ENCODE data around the gene RELL2. TPM values are rescaled to one million over a fixed set of nuclear protein-coding genes. Genes with fewer than 3 reads are reported as not detected.
A peak's percentile ranks its signal among the peaks of the same experiment; 100 is the strongest.

Gene RELL2
- total RNA-seq, 1 donor from 2014 or later, result 16.8 TPM

DNA sequence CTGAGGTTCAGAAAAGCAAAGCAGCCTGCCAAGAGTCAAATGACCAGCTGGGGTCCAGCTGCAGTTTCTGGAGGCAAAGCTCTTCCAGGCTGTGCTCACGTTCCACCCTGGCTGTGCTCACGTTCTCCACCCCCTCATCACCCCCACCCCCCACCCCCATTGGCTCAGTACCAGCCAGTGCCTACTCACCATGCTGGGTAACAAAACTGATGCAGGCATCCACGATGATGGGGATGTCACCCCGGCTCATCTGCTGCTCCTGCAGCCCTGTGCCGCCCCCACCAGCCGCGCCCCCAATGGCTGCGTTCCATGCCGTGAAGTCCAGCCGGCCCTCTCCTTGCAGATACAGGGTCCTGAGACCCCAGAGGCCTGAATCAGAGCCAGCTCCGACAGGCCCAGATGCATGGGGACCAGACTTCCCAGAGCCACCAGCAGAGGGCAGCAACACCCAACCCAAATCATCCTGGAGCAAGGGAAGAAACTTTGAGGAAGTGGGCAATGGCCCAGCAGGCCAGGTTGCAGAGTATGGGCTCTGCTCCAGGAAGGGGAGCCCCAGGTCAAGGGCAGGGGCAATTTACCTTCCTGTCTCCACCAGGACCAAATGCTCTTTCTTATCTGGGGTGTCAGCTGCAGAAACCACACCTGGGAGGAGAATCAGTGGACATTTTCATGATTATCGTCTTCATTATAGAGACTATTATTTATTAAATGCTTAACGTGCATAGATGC lies 28.1 kb downstream of the RELL2 start:
- no peaks in the 10 kb centered on the region for H3K9me3 Mint-ChIP-seq
- POLR2A ChIA-PET, result interaction anchor here (0.5 to 1.0 kb wide), 3 partner anchors 14 to 746 kb away, joined by 3 to 5 read pairs (median 3); partner anchors contain the start of gene FCHSD1
- H3K4me1 Mint-ChIP-seq, result peaks cover 4% of the 10 kb centered on the region

DNA sequence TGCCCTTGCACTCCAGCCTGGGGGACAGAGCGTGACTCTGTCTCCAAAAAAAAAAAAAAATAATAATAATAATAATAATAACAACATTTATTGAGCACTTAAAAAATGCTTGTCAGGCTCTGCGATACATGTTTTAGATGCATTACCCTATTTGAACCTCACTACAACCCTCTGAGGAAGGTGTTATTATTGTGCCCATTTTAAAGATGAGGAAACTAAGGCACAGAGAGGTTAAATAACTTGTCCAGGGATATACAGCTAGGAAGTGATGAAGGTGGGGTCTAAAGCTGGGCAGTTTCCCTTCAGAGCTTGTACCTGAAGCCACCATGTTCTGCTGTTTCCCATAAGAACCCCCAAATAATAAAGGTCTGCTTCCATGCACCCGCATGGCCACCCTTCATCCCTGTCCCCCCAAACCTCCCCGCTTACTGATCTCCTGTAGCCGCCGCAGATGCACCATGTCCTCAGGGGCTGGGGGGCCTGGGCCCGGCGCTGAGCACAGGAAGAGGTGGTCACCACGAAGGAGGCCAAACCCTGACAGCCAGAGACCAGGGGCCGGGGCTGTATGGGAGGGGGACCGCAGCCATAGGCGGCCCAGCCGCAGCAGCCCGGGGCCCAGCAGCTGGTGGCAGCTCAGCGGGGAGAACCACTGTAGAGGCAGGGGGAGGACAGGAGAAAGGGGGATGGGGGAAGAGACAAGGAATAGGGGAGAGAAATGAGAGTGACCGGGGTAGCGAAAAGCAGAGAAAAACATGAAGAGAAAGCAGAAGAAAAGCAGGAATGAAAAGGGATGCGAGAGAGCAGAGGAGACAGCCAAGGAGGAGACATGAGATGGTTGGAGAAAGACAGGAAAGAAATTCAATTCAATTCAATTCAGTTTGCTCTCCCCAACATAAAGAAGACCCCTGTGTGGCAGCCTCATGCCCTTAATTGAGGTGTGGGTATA lies 29.5 kb downstream of the RELL2 start:
- ChIA-PET POLR2A (interaction anchor here (0.7 kb wide), 1 partner anchor 431 kb away, joined by 7 read pairs; no protein-coding TSS in a partner anchor), CTCF (interaction anchor here (1.0 to 2.6 kb wide), 4 partner anchors 15 to 294 kb away, joined by 4 to 29 read pairs (median 14); partner anchors contain the start of genes FCHSD1 and PCDH1)
- TF ChIP-seq, protein P1, sequence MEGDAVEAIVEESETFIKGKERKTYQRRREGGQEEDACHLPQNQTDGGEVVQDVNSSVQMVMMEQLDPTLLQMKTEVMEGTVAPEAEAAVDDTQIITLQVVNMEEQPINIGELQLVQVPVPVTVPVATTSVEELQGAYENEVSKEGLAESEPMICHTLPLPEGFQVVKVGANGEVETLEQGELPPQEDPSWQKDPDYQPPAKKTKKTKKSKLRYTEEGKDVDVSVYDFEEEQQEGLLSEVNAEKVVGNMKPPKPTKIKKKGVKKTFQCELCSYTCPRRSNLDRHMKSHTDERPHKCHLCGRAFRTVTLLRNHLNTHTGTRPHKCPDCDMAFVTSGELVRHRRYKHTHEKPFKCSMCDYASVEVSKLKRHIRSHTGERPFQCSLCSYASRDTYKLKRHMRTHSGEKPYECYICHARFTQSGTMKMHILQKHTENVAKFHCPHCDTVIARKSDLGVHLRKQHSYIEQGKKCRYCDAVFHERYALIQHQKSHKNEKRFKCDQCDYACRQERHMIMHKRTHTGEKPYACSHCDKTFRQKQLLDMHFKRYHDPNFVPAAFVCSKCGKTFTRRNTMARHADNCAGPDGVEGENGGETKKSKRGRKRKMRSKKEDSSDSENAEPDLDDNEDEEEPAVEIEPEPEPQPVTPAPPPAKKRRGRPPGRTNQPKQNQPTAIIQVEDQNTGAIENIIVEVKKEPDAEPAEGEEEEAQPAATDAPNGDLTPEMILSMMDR (IDR thresholded peaks at IDR 0.05), result no peak
- Mint-ChIP-seq H3K27ac (no peak overlapping the region), H3K27me3 (peaks cover 4% of the 10 kb centered on the region), H3K9me3 (no peaks in the 10 kb centered on the region), H3K36me3 (ENCODE audit: low read depth) (no peaks in the 10 kb centered on the region), H3K4me3 (no peak overlapping the region), H3K4me1 (peaks cover 4% of the 10 kb centered on the region)
- ATAC-seq (ENCODE audit: low read depth) (no peak), DNase-seq (no peak)
- intact Hi-C loops (cut with micrococcal nuclease), result loop anchor here (1.0 kb wide), 7 partner anchors 74 to 1033 kb away; no protein-coding TSS in a partner anchor

More for the DNA sequence above, 28.1 kb downstream of the RELL2 start:
- peak; percentile 75 for DNase-seq
- Mint-ChIP-seq H3K4me3 (no peak overlapping the region), H3K27ac (no peak overlapping the region), H3K36me3 (ENCODE audit: low read depth) (no peaks in the 10 kb centered on the region), H3K27me3 (peaks cover 4% of the 10 kb centered on the region)
- CTCF ChIA-PET, result interaction anchor here (0.7 to 2.6 kb wide), 16 partner anchors 14 to 297 kb away, joined by 3 to 29 read pairs (median 3); partner anchors contain the start of genes FCHSD1 and PCDH1
- ATAC-seq (ENCODE audit: low read depth), result peak; percentile 96
- TF ChIP-seq, protein P1 (IDR thresholded peaks at IDR 0.05), result peak; percentile 93
- intact Hi-C loops (cut with micrococcal nuclease), result loop anchor here (1.0 kb wide), 7 partner anchors 73 to 1034 kb away; no protein-coding TSS in a partner anchor

DNA sequence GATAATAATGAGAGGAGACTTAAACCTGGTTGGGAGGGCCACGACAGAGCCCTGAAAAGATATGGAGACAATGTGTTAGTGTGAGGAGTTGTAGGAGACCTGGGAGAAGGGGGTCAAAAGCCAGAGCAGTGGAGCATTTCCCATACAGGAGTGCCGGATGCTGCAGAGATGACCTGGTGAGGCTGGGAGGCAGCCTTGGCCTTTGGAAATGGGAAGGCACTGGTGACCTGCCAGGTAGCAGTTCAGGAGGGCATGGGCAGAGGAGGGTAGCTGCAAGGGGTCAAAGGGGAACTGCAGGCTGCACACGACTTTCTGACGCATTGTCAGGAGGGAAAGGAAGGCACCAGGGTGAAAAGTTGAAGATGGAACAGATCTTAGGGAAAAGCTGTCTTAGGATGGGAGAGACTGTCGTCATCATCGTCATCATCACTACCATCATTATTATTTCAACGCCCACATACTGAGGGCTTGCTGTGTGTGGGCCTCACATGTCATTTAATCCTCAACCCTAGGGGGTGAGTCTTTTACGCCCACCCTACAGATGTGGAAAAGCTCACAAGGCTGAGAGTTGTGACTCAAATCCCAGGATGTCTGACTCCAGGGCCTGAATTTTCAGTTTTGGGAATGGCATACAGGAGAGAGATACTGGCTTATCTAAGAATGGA lies 31.9 kb downstream of the RELL2 start:
- CTCF ChIA-PET, result interaction anchor here (0.8 to 1.7 kb wide), 4 partner anchors 23 to 474 kb away, joined by 3 to 5 read pairs (median 3); no protein-coding TSS in a partner anchor

GRCh38 chr5:141669520-141669919 lies 32.7 kb downstream of the RELL2 start:
- intact Hi-C loops (cut with micrococcal nuclease), result no loop called here
- Mint-ChIP-seq H3K27me3 (peaks cover 4% of the 10 kb centered on the region), H3K9me3 (no peaks in the 10 kb centered on the region), H3K4me3 (no peak overlapping the region), H3K27ac (no peak overlapping the region), H3K4me1 (peaks cover 4% of the 10 kb centered on the region), H3K36me3 (ENCODE audit: low read depth) (no peaks in the 10 kb centered on the region)
- TF ChIP-seq, protein P1 (IDR thresholded peaks at IDR 0.05), result no peak
- ChIA-PET CTCF (interaction anchor here (0.8 to 1.7 kb wide), 5 partner anchors 22 to 473 kb away, joined by 3 to 7 read pairs (median 3); no protein-coding TSS in a partner anchor), POLR2A (interaction anchor here (0.6 kb wide), 1 partner anchor 14 kb away, joined by 3 read pairs; no protein-coding TSS in a partner anchor)
- no peak for ATAC-seq (ENCODE audit: low read depth)
- DNase-seq, result no peak

More for the DNA sequence above, 31.9 kb downstream of the RELL2 start:
- H3K4me3 Mint-ChIP-seq, result no peak overlapping the region
- peaks cover 4% of the 10 kb centered on the region for H3K27me3 Mint-ChIP-seq
- no peak for ATAC-seq (ENCODE audit: low read depth)
- intact Hi-C loops (cut with micrococcal nuclease), result no loop called here
- TF ChIP-seq, protein P1 (IDR thresholded peaks at IDR 0.05), result no peak
- no peaks in the 10 kb centered on the region for H3K9me3 Mint-ChIP-seq
- no peak for DNase-seq
- POLR2A ChIA-PET, result no interaction called here
- no peak overlapping the region for H3K27ac Mint-ChIP-seq
- H3K36me3 Mint-ChIP-seq (ENCODE audit: low read depth), result no peaks in the 10 kb centered on the region
- peaks cover 4% of the 10 kb centered on the region for H3K4me1 Mint-ChIP-seq
